Germinal center (tissue), 1 donor: ENCODE measurements around the gene CDC27.
"Not testable (repeated sequence)": the region's sequence is repeated elsewhere in the genome, so short reads cannot be mapped to it uniquely, and the experiment has no call there.

Source experiments
- DNase-seq: peaks from one replicate; pipeline ENCODE4 v3.0.0; 2012; ENCODE audit warnings: mixed read lengths, low spot score

CDC27 gene

GRCh38 chr17:47219621-47220475 lies 30.8 kb upstream of the CDC27 start:
- DNase-seq, result no peak

GRCh38 chr17:47218896-47219430 lies 29.9 kb upstream of the CDC27 start:
- DNase-seq, result no peak

- not testable (repeated sequence) for DNase-seq
Observed at GRCh38 chr17:47217279-47217678, 28.2 kb upstream of the CDC27 start.

- not testable (repeated sequence) for DNase-seq
Observed at GRCh38 chr17:47216821-47217220, 27.7 kb upstream of the CDC27 start.

GRCh38 chr17:47214931-47215330 lies 25.8 kb upstream of the CDC27 start:
- DNase-seq, result no peak

- DNase-seq, result no peak
Observed at GRCh38 chr17:47213540-47213939, 24.4 kb upstream of the CDC27 start.

- no peak for DNase-seq
Observed at GRCh38 chr17:47212458-47212857, 23.4 kb upstream of the CDC27 start.

- no peak for DNase-seq
Observed at GRCh38 chr17:47210779-47211178, 21.7 kb upstream of the CDC27 start.

GRCh38 chr17:47210105-47210504 lies 21.0 kb upstream of the CDC27 start:
- DNase-seq, result no peak

GRCh38 chr17:47209499-47209898 lies 20.4 kb upstream of the CDC27 start:
- no peak for DNase-seq

GRCh38 chr17:47208744-47209488 lies 19.8 kb upstream of the CDC27 start, which contains the start of gene MYL4:
MYL4 (plus strand) TSS chr17:47209348; CDS start chr17:47209423, 75 bp downstream.
- no peak for DNase-seq

- DNase-seq, result peak; percentile 34
Observed at GRCh38 chr17:47207143-47208067, 18.3 kb upstream of the CDC27 start.

- peak; percentile 79 for DNase-seq
Observed at GRCh38 chr17:47205419-47205963, 16.4 kb upstream of the CDC27 start.

- DNase-seq, result peak; percentile 60
Observed at GRCh38 chr17:47204722-47205418, 15.8 kb upstream of the CDC27 start.

GRCh38 chr17:47203984-47204721 lies 15.1 kb upstream of the CDC27 start:
- DNase-seq, result no peak

- DNase-seq, result no peak
Observed at GRCh38 chr17:47201166-47201565, 12.1 kb upstream of the CDC27 start.

- no peak for DNase-seq
Observed at GRCh38 chr17:47200325-47200664, 11.2 kb upstream of the CDC27 start.

- peak; percentile 64 for DNase-seq
Observed at GRCh38 chr17:47199627-47200324, 10.7 kb upstream of the CDC27 start.

- DNase-seq, result no peak
Observed at GRCh38 chr17:47197821-47198220, 8.7 kb upstream of the CDC27 start.
